ENCODE data around the gene PALLD. TPM values are rescaled to one million over a fixed set of nuclear protein-coding genes. Genes with fewer than 3 reads are reported as not detected.

PALLD gene
- polyA plus RNA-seq, 3 donors, result 6.1 to 11.8 (median 9.9) TPM

GRCh38 chr4:168564023-168564422, 67.2 kb downstream of the PALLD start:
- no peaks in the 10 kb centered on the region for H3K79me2 ChIP-seq (ENCODE audit: insufficient read depth, low read length)
- H3K4me1 ChIP-seq (ENCODE audit: control insufficient read depth in 1 of 2, insufficient read depth in 2 of 2, low read length in 2 of 2), result no peaks in the 10 kb centered on the region
- Mint-ChIP-seq H3K36me3 (no peaks in the 10 kb centered on the region), H3K9me3 (no peaks in the 10 kb centered on the region), H3K4me3 (no peak overlapping the region), H3K4me1 (no peaks in the 10 kb centered on the region), H3K27me3 (ENCODE audit: low read depth in 3 of 3) (peaks cover 0 to 2% (median 0%) of the 10 kb centered on the region in 3 donors), H3K27ac (no peak overlapping the region)
- no peak overlapping the region for H3K4me2 ChIP-seq (replicated peaks; ENCODE audit: extremely low read depth, low read length, poor library complexity, severe bottlenecking)
- no CpG with 5 or more reads among the region's 3 CpGs for WGBS (ENCODE audit: insufficient coverage)
- H3K27ac ChIP-seq (ENCODE audit: low read depth in 1 of 2, low read length in 2 of 2), result no peak overlapping the region
- H3K9me3 ChIP-seq (replicated peaks in 1 of 2; ENCODE audit: control insufficient read depth in 1 of 2, insufficient read depth in 1 of 2, low read length in 2 of 2), result no peaks in the 10 kb centered on the region
- H3K9ac ChIP-seq (ENCODE audit: insufficient read depth, low read length, poor library complexity, severe bottlenecking), result no peak overlapping the region
- no peak overlapping the region for H3K4me3 ChIP-seq (replicated peaks in 1 of 3; ENCODE audit: low read depth in 2 of 3, low read length in 3 of 3)
- no peak overlapping the region for H2AFZ ChIP-seq (ENCODE audit: insufficient read depth, low read depth, low read length, poor library complexity, severe bottlenecking)
- intact Hi-C loops (cut with micrococcal nuclease), result no loop called here
- TF ChIP-seq CTCF (IDR thresholded peaks at IDR 0.05), result no peak
- no peaks in the 10 kb centered on the region for H3K27me3 ChIP-seq (ENCODE audit: control insufficient read depth in 2 of 2, insufficient read depth in 2 of 2, low read length in 2 of 2)
- no peaks in the 10 kb centered on the region for H4K20me1 ChIP-seq (ENCODE audit: insufficient read depth, low read length)
- H3K36me3 ChIP-seq (replicated peaks in 1 of 2; ENCODE audit: control insufficient read depth in 1 of 2, insufficient read depth in 2 of 2, low read length in 2 of 2), result no peaks in the 10 kb centered on the region
- DNase-seq, result no peak

GRCh38 chr4:168565130-168565529, 68.3 kb downstream of the PALLD start:
- no peak for DNase-seq
- WGBS (ENCODE audit: insufficient coverage), result 100% methylated on average over 1 of the region's 2 CpGs
- no peaks in the 10 kb centered on the region for H3K9me3 ChIP-seq (replicated peaks in 1 of 2; ENCODE audit: control insufficient read depth in 1 of 2, insufficient read depth in 1 of 2, low read length in 2 of 2)
- H3K4me3 ChIP-seq (replicated peaks in 1 of 3; ENCODE audit: low read depth in 2 of 3, low read length in 3 of 3), result no peak overlapping the region
- Mint-ChIP-seq H3K4me3 (no peak overlapping the region), H3K27ac (no peak overlapping the region), H3K36me3 (no peaks in the 10 kb centered on the region), H3K27me3 (ENCODE audit: low read depth in 3 of 3) (peaks cover 0 to 2% (median 0%) of the 10 kb centered on the region in 3 donors), H3K9me3 (no peaks in the 10 kb centered on the region), H3K4me1 (no peaks in the 10 kb centered on the region)
- H2AFZ ChIP-seq (ENCODE audit: insufficient read depth, low read depth, low read length, poor library complexity, severe bottlenecking), result no peak overlapping the region
- intact Hi-C loops (cut with micrococcal nuclease), result no loop called here
- no peak overlapping the region for H3K27ac ChIP-seq (ENCODE audit: low read depth in 1 of 2, low read length in 2 of 2)
- no peak overlapping the region for H3K4me2 ChIP-seq (replicated peaks; ENCODE audit: extremely low read depth, low read length, poor library complexity, severe bottlenecking)
- H4K20me1 ChIP-seq (ENCODE audit: insufficient read depth, low read length), result no peaks in the 10 kb centered on the region
- no peaks in the 10 kb centered on the region for H3K4me1 ChIP-seq (ENCODE audit: control insufficient read depth in 1 of 2, insufficient read depth in 2 of 2, low read length in 2 of 2)
- H3K79me2 ChIP-seq (ENCODE audit: insufficient read depth, low read length), result no peaks in the 10 kb centered on the region
- no peak overlapping the region for H3K9ac ChIP-seq (ENCODE audit: insufficient read depth, low read length, poor library complexity, severe bottlenecking)
- no peaks in the 10 kb centered on the region for H3K36me3 ChIP-seq (replicated peaks in 1 of 2; ENCODE audit: control insufficient read depth in 1 of 2, insufficient read depth in 2 of 2, low read length in 2 of 2)
- no peaks in the 10 kb centered on the region for H3K27me3 ChIP-seq (ENCODE audit: control insufficient read depth in 2 of 2, insufficient read depth in 2 of 2, low read length in 2 of 2)
- no peak for TF ChIP-seq CTCF (IDR thresholded peaks at IDR 0.05)

Measured in CD14-positive monocyte (primary cell).